Naive thymus-derived CD4-positive, alpha-beta T cell (primary cell): Measurements from ENCODE around the gene CCNL2. TPM values are rescaled to one million over a fixed set of nuclear protein-coding genes. Genes with fewer than 3 reads are reported as not detected.
"Not testable (repeated sequence)": the region's sequence is repeated elsewhere in the genome, so short reads cannot be mapped to it uniquely, and the experiment has no call there.

Experiments
- ATAC-seq: fragments of 150-1000 bp; cut with Tn5 transposase; 2 replicates; pipeline ENCODE4 v1.10.0; 2021; ENCODE audit warnings: mild to moderate bottlenecking, moderate library complexity
- CTCF ChIA-PET: fragments of 350-600 bp; sonication (Branson Sonifier 250); formaldehyde crosslinking; loops from one replicate; lab custom pipeline; 2021; ENCODE audit warnings: antibody characterized with exemption; lab: Charles Lee
- POLR2A ChIA-PET: fragments of 350-600 bp; sonication (Branson Sonifier 250); formaldehyde crosslinking; loops from one replicate; lab custom pipeline; 2021; ENCODE audit warnings: antibody characterized with exemption, inconsistent platforms; lab: Charles Lee
- DNase-seq, 9 donors: peaks; one replicate each; pipeline versions ENCODE4 v3.0.0 to v3.0.0-alpha.2; 2020 to 2022; ENCODE audit warnings: mixed read lengths in 1 of 9
- H3K27ac ChIP-seq: one replicate; pipeline ENCODE4 v1.7.0; 2013; ENCODE audit warnings: mild to moderate bottlenecking, low read depth, low read length, moderate library complexity
- H3K27me3 ChIP-seq, 2 donors: one replicate each; pipeline ENCODE4 v1.7.0; 2013; ENCODE audit warnings: low read length in 2 of 2, mild to moderate bottlenecking in 2 of 2, moderate library complexity in 2 of 2; ENCODE audit not compliant: control insufficient read depth in 2 of 2, insufficient read depth in 2 of 2
- H3K36me3 ChIP-seq, 3 experiments: 1 replicate in 2 of 3; 2 replicates in 1 of 3; pipeline ENCODE4 v1.7.0; 2013; ENCODE audit warnings: low read length in 3 of 3, mild to moderate bottlenecking in 3 of 3, moderate library complexity in 1 of 3; ENCODE audit not compliant: insufficient read depth in 3 of 3, control insufficient read depth in 2 of 3
- H3K4me1 ChIP-seq, 2 donors: one replicate each; pipeline ENCODE4 v1.7.0; 2013; ENCODE audit warnings: low read length in 2 of 2, mild to moderate bottlenecking in 2 of 2, moderate library complexity in 1 of 2; ENCODE audit not compliant: control insufficient read depth in 2 of 2, insufficient read depth in 2 of 2
- H3K4me3 ChIP-seq: 2 replicates; pipeline ENCODE4 v1.7.0; 2013; ENCODE audit warnings: mild to moderate bottlenecking, low read length
- H3K9me3 ChIP-seq, 3 experiments: 1 replicate in 2 of 3; 2 replicates in 1 of 3; pipeline ENCODE4 v1.7.0; 2013; ENCODE audit warnings: low read length in 3 of 3; ENCODE audit not compliant: control insufficient read depth in 2 of 3
- H3K27ac Mint-ChIP-seq, 9 donors: one replicate each; pipeline ENCODE4 v1.8.0; 2020 to 2022; ENCODE audit warnings: mixed read lengths in 9 of 9, mild to moderate bottlenecking in 8 of 9, moderate library complexity in 5 of 9, inconsistent platforms in 2 of 9
- H3K27me3 Mint-ChIP-seq, 5 donors: one replicate each; pipeline ENCODE4 v1.8.0; 2021 to 2022; ENCODE audit warnings: mixed read lengths in 5 of 5, mild to moderate bottlenecking in 1 of 5
- H3K36me3 Mint-ChIP-seq, 5 donors: one replicate each; pipeline ENCODE4 v1.8.0; 2020 to 2022; ENCODE audit warnings: mixed read lengths in 5 of 5, mild to moderate bottlenecking in 3 of 5, inconsistent platforms in 1 of 5
- H3K4me1 Mint-ChIP-seq, 7 donors: one replicate each; pipeline ENCODE4 v1.8.0; 2020 to 2022; ENCODE audit warnings: mixed read lengths in 7 of 7, mild to moderate bottlenecking in 3 of 7, inconsistent platforms in 1 of 7
- H3K4me3 Mint-ChIP-seq, 10 donors: one replicate each; pipeline ENCODE4 v1.8.0; 2020 to 2022; ENCODE audit warnings: mild to moderate bottlenecking in 10 of 10, mixed read lengths in 10 of 10, moderate library complexity in 6 of 10, inconsistent platforms in 2 of 10
- H3K9me3 Mint-ChIP-seq, 11 donors: one replicate each; pipeline ENCODE4 v1.8.0; 2020 to 2022; ENCODE audit warnings: mixed read lengths in 11 of 11, mild to moderate bottlenecking in 4 of 11, inconsistent platforms in 1 of 11, moderate library complexity in 1 of 11
- intact Hi-C, 2 donors: fragments of 100-400 bp; cut with micrococcal nuclease; formaldehyde crosslinking; loops; one replicate each; pipeline ENCODE4 v1.15.1; 2023
- polyA plus RNA-seq, 2 donors: library from polyadenylated mRNA; unstranded; fragments of 300-500 nt; fragmentation: Illumina TruSeq; gene quantifications; one replicate each; pipeline ENCODE4 v1.2.3, GENCODE V29; 2021
- total RNA-seq, 6 experiments: library from RNA in 5 of 6; stranded (reverse) in 5 of 6; gene quantifications; 1 replicate in 5 of 6; 2 replicates in 1 of 6; pipeline ENCODE4 v1.2.3 and lab custom pipeline; 2021 to 2026

The CCNL2 gene
- total and polyA plus RNA-seq, 7 experiments from 2014 or later: 16.3 to 403 (median 238) TPM

DNA sequence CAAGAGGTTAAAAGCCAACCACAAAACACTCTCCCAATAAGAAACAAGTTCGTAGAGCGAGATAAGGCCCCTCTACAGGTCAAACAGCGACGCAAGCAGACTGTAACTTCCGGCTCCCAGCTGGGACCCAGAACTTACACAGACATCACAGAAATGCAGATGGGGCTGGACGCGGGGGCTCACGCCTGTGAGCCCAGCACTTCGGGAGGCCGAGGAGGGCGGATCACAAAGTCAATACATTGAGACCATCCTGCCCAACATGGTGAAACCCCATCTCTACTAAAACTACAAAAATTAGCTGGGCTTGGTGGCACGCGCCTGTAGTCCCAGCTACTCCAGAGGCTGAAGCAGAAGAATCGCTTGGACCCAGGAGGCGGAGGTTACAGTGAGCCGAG is 11.1 kb downstream of the CCNL2 start:
- H3K36me3 Mint-ChIP-seq: peaks cover 8 to 46% (median 25%) of the 10 kb centered on the region in 5 donors

DNA sequence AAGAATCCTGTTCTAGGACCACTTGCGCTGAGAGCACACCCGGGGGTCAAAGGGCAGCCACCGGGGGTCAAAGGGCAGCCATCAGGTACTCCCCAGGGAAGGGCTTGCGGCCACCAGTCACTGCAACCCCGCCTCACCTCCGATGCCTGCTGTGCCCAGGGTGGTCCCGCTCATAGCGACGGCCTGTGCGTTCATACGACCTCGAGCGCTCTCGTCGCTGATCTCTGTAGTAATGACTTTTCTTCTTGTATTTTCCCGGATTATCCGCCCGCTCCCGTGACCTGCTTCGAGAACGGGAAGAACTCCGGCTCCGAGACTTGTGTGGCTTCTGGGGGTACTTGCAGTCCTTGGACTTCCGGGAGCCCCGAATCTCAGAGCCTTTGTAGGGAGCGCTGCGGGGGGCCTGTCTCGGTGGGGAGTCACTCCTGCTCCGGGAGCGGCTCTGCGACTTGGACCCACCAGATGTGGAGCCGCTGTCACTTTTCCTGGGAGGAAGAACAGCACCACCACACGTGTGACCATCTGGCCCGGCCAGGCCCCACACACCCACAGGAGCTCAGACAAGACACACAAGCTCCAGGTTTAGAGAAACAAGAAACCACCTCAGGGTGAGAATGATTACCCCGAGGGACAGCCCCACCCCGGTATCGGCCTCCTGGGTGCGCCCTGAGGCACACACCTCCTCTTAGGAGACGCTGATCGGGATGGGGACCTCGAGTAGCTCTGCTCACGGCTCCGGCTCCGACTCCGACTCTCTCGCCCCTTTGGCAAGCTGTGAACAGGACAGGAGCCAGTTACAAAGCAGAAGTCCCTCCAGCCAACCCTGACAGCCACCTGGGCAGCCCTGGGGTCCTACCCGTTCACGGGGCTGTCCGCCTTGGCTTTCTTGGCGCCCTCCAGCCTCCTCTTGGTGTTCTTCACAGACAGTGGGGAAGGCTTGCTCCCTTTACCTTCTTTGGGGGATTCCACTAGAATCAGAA is 11.7 kb downstream of the CCNL2 start:
- Histone ChIP-seq H3K27ac (no peak overlapping the region), H3K4me3 (no peak overlapping the region), H3K36me3 (peaks cover 30 to 71% (median 39%) of the 10 kb centered on the region in 3 experiments), H3K4me1 (no peaks in the 10 kb centered on the region), H3K9me3 (no peaks in the 10 kb centered on the region), H3K27me3 (no peaks in the 10 kb centered on the region)
- Mint-ChIP-seq H3K4me1 (peaks cover 0 to 5% (median 0%) of the 10 kb centered on the region in 7 donors), H3K36me3 (peaks cover 8 to 40% (median 22%) of the 10 kb centered on the region in 5 donors), H3K27me3 (no peaks in the 10 kb centered on the region), H3K9me3 (no peaks in the 10 kb centered on the region), H3K4me3 (no peak overlapping the region), H3K27ac (no peak overlapping the region)
- ChIA-PET CTCF (interaction anchor here (0.8 kb wide), 1 partner anchor 12 kb away, joined by 3 read pairs; the partner anchor contains the start of gene CCNL2), POLR2A (interaction anchor here (0.6 to 3.4 kb wide), 3 partner anchors 12 to 990 kb away, joined by 3 to 12 read pairs (median 3); partner anchors contain the start of genes AURKAIP1 and CCNL2)
- intact Hi-C loops: no loop called here
- ATAC-seq (no peak), DNase-seq (no peak)

More for the DNA sequence above, 11.1 kb downstream of the CCNL2 start:
- Histone ChIP-seq H3K4me3 (no peak overlapping the region), H3K36me3 (peaks cover 36 to 78% (median 46%) of the 10 kb centered on the region in 3 experiments), H3K27ac (no peak overlapping the region), H3K4me1 (no peaks in the 10 kb centered on the region), H3K9me3 (no peaks in the 10 kb centered on the region), H3K27me3 (no peaks in the 10 kb centered on the region)
- intact Hi-C loops: no loop called here
- H3K4me3 Mint-ChIP-seq: no peak overlapping the region
- H3K4me1 Mint-ChIP-seq: peaks cover 0 to 8% (median 0%) of the 10 kb centered on the region in 7 donors
- no peak overlapping the region for H3K27ac Mint-ChIP-seq
- ATAC-seq (no peak), DNase-seq (no peak)
- CTCF ChIA-PET: interaction anchor here (0.8 kb wide), 1 partner anchor 11 kb away, joined by 3 read pairs; the partner anchor contains the start of gene CCNL2
- H3K9me3 Mint-ChIP-seq: no peaks in the 10 kb centered on the region
- POLR2A ChIA-PET: interaction anchor here (0.6 to 3.4 kb wide), 3 partner anchors 11 to 990 kb away, joined by 3 to 12 read pairs (median 3); partner anchors contain the start of genes AURKAIP1 and CCNL2
- no peaks in the 10 kb centered on the region for H3K27me3 Mint-ChIP-seq

DNA sequence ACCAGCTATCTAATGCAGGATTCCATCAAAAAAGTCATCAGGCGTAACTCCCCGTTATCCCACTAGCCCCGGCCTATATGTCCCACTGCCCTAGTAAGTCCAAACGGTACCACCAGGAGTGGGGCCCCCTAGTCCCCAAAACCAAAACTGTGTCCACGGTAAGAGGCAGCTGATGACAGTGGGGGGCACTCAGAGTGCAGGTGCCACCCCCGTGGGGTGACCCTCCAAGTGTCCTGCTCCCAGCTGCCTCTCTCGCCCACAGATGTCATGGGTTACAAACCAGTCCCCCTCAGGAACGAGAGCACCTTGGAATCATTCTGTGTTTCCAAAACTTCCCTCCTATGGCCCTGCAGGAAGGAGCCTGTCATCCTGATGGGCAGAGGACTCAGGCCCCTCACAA is 13.2 kb downstream of the CCNL2 start:
- Histone ChIP-seq H3K36me3 (peaks cover 25 to 56% (median 31%) of the 10 kb centered on the region in 3 experiments), H3K4me3 (no peak overlapping the region), H3K9me3 (no peaks in the 10 kb centered on the region), H3K27me3 (no peaks in the 10 kb centered on the region), H3K4me1 (no peaks in the 10 kb centered on the region), H3K27ac (no peak overlapping the region)
- no peaks in the 10 kb centered on the region for H3K27me3 Mint-ChIP-seq
- CTCF ChIA-PET: no interaction called here
- intact Hi-C loops: no loop called here
- ATAC-seq: no peak
- H3K4me3 Mint-ChIP-seq: no peak overlapping the region
- H3K4me1 Mint-ChIP-seq: peaks cover 0 to 5% (median 0%) of the 10 kb centered on the region in 7 donors
- POLR2A ChIA-PET: interaction anchor here (1.6 to 3.4 kb wide), 2 partner anchors 13 to 21 kb away, joined by 3 to 12 read pairs; partner anchors contain the start of genes CCNL2 and MRPL20
- H3K36me3 Mint-ChIP-seq: peaks cover 4 to 30% (median 16%) of the 10 kb centered on the region in 5 donors
- H3K9me3 Mint-ChIP-seq: no peaks in the 10 kb centered on the region
- DNase-seq: no peak
- peak overlapping the region in 1 of 9 donors; percentile 38 for H3K27ac Mint-ChIP-seq

DNA sequence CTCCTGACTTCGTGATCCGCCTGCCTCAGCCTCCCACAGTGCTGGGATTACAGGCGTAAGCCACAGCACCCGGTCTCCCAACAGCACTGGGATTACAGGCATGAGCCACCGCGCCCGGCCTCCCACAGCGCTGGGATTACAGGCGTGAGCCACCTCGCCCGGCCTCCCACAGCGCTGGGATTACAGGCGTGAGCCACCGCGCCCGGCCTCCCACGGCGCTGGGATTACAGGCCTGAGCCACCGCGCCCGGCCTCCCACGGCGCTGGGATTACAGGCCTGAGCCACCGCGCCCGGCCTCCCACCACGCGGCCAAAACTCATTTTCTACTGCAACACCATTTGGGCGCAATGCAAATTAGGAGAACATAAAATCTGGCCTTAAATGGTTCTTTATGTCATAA is 13.8 kb downstream of the CCNL2 start:
- peaks cover 4 to 24% (median 12%) of the 10 kb centered on the region in 5 donors for H3K36me3 Mint-ChIP-seq
- H3K27me3 Mint-ChIP-seq, H3K27ac Mint-ChIP-seq, H3K27me3 ChIP-seq, H3K4me3 Mint-ChIP-seq, H3K9me3 Mint-ChIP-seq, H3K9me3 ChIP-seq, H3K4me1 Mint-ChIP-seq, H3K4me1 ChIP-seq, DNase-seq, H3K27ac ChIP-seq, H3K4me3 ChIP-seq, ATAC-seq, intact Hi-C loops, CTCF ChIA-PET: not testable (repeated sequence)
- POLR2A ChIA-PET: interaction anchor here (1.6 to 3.4 kb wide), 2 partner anchors 14 to 22 kb away, joined by 3 to 12 read pairs; partner anchors contain the start of genes CCNL2 and MRPL20
- peaks cover 20 to 50% (median 25%) of the 10 kb centered on the region in 3 experiments for H3K36me3 ChIP-seq

DNA sequence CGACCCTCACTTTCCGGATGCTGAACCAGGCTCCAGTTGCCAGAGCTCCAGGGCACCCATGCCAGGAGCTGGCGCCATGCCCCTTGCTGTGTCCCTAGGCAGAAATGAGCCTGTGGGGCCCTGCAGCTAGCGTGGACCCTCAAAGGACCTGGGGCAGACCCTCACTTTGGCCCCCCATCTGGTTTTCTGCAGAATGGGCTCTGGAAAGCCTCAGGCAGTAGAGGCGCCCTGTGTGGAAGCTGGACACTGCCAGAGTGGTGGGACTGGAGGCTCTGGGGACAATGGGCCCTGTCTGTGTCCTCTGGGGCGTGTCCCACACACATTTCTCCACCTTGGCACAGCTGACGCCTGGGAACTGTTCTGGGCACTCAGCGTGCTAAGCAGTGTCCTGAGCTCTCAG is 17.8 kb downstream of the CCNL2 start:
- H3K36me3 Mint-ChIP-seq: peaks cover 0 to 6% (median under 1%) of the 10 kb centered on the region in 5 donors

DNA sequence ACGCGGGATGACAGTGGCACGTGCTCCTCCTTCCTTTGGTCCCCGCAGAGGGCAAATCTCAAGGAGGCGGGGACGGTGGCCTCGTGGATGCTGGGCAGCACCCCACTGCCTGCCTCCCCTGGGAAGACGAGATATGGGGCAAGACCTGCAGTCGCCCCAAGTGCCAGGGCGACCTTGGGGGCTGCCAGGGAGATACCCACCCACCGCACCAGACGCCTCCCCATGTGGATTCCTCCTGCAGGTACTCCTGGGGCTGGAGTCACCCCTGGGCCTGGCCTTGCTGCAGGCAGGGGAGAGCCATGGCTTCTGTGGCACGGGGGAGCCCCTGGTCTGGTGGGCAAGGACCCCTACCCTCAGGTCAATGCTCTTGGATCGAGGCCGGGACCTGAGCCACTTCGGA is 18.3 kb downstream of the CCNL2 start:
- intact Hi-C loops: no loop called here
- Histone ChIP-seq H3K27me3 (no peaks in the 10 kb centered on the region), H3K9me3 (no peaks in the 10 kb centered on the region), H3K4me3 (no peak overlapping the region), H3K36me3 (peaks cover 0 to 6% (median 0%) of the 10 kb centered on the region in 3 experiments), H3K27ac (no peak overlapping the region), H3K4me1 (peaks cover 0 to 5% of the 10 kb centered on the region in 2 donors)
- POLR2A ChIA-PET: interaction anchor here (1.0 to 1.2 kb wide), 2 partner anchors 19 to 22 kb away, joined by 3 to 4 read pairs; no protein-coding TSS in a partner anchor
- ATAC-seq (no peak), DNase-seq (no peak)
- CTCF ChIA-PET: no interaction called here
- Mint-ChIP-seq H3K9me3 (no peaks in the 10 kb centered on the region), H3K4me1 (peaks cover 0 to 6% (median 0%) of the 10 kb centered on the region in 7 donors), H3K27ac (no peak overlapping the region), H3K36me3 (peaks cover 0 to 1% (median 0%) of the 10 kb centered on the region in 5 donors), H3K27me3 (no peaks in the 10 kb centered on the region), H3K4me3 (no peak overlapping the region)

More for the DNA sequence above, 17.8 kb downstream of the CCNL2 start:
- no peaks in the 10 kb centered on the region for H3K9me3 ChIP-seq
- intact Hi-C loops: no loop called here
- peaks cover 0 to under 1% of the 10 kb centered on the region in 2 donors for H3K4me1 ChIP-seq
- H3K27me3 ChIP-seq: no peaks in the 10 kb centered on the region
- POLR2A ChIA-PET: interaction anchor here (0.9 to 1.2 kb wide), 3 partner anchors 18 to 21 kb away, joined by 3 to 4 read pairs (median 4); partner anchors contain the start of gene CCNL2
- no peak for ATAC-seq
- no peak overlapping the region for H3K27ac ChIP-seq
- Mint-ChIP-seq H3K27me3 (no peaks in the 10 kb centered on the region), H3K27ac (no peak overlapping the region), H3K9me3 (no peaks in the 10 kb centered on the region), H3K4me3 (no peak overlapping the region), H3K4me1 (peaks cover 0 to 6% (median 0%) of the 10 kb centered on the region in 7 donors)
- CTCF ChIA-PET: no interaction called here
- no peak for DNase-seq
- peaks cover 0 to 10% (median 3%) of the 10 kb centered on the region in 3 experiments for H3K36me3 ChIP-seq
- no peak overlapping the region for H3K4me3 ChIP-seq
